Measurements from ENCODE around the gene ARMH3.

GRCh38 chr10:101895781-101896180 is 160.2 kb downstream of the ARMH3 start:
- no peak for TF ChIP-seq EZH2 (IDR thresholded peaks at IDR 0.05; ENCODE audit: low read depth)
- no peak for TF ChIP-seq CTCF (conservative IDR thresholded peaks at IDR 0.05)

All from PC-9 (cell line).